ENCODE data around the gene PTPRF.

Gene PTPRF

DNA sequence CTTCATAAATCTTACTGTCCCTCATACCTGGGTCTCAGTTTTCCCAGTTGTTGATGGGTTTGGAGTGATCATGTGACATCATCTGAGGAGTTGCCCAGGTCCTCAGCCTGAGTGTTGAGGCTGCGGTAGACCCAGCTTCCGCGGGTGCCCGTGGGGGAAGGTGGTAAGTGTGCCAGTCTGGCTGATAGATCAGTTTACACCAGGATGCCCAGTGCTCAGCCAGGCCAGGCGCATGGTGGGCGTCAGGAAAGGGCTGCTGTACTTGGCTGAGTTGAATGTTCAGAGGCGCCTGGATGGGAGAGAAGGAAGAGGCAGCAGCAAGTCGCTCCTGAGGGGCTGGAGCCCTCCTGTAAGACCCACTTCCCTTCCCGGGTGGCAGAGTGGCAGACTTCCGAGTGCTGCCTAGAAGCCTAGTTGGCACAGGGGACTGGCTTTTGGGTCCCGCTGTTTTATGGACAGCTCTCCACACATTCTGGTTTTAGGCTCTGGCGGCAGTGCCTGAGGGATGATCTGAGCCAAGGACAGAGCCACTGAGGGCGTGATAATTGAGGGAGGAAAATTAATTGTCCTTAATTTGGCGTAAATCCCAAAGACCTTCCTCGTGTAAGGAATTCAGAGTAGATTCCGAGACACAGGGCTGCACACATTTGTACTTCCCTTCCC is 35.8 kb downstream of the PTPRF start:
- no peak overlapping the region for H3K4me3 ChIP-seq (replicated peaks; ENCODE audit: low read depth, low read length)
- no peak for TF ChIP-seq CTCF (IDR thresholded peaks at IDR 0.05; ENCODE audit: low read depth, low read length, missing control alignments)
- no peak for DNase-seq (ENCODE audit: extremely low read depth, low read depth)

GRCh38 chr1:43569175-43569574 is 38.5 kb downstream of the PTPRF start:
- DNase-seq (ENCODE audit: extremely low read depth, low read depth) = no peak
- TF ChIP-seq CTCF (IDR thresholded peaks at IDR 0.05; ENCODE audit: low read depth, low read length, missing control alignments) = no peak
- H3K4me3 ChIP-seq (replicated peaks; ENCODE audit: low read depth, low read length) = no peak overlapping the region

DNA sequence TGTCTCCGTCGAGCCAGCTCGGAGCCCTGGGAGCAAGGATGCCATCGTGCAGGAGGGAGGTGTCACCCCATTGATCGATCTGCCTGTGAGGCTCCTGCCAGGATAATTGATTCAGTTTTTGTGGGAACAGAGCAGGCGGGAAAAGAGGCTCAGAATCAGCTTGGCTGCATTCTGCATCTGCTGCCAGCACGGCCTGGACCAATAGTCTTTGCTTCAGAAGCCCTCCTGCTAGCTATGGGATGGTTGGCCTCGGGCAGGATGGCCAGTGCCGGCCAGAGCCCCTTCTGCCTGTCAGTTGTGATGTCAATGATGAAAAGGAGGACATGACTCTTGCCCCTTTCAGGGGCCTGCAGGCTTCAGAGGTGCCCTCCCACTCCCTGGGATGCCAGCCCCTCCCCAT is 39.6 kb downstream of the PTPRF start:
- DNase-seq (ENCODE audit: extremely low read depth, low read depth) = no peak
- no peak overlapping the region for H3K4me3 ChIP-seq (replicated peaks; ENCODE audit: low read depth, low read length)
- no peak for TF ChIP-seq CTCF (IDR thresholded peaks at IDR 0.05; ENCODE audit: low read depth, low read length, missing control alignments)

DNA sequence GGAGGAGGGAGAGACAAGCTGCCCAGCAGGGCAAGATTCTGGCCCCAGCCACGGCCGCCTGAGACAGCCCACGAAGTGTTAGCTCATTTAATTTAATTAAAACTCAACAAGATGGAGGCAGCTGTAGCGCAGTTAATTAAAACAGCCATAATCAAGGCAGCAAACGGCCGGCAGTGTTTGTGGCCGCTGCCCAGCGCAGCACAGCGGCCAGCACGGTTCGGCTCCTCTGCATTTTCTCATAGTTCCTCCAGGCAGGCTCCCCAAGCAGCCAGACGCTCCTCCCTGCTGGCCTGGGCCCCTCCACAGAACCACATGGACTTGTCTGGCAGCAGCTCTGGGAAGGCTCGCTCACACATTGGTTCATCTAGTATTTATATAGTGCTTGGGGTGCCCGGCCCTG is 40.0 kb downstream of the PTPRF start:
- no peak for DNase-seq (ENCODE audit: extremely low read depth, low read depth)
- H3K4me3 ChIP-seq (replicated peaks; ENCODE audit: low read depth, low read length) = no peak overlapping the region
- no peak for TF ChIP-seq CTCF (IDR thresholded peaks at IDR 0.05; ENCODE audit: low read depth, low read length, missing control alignments)

DNA sequence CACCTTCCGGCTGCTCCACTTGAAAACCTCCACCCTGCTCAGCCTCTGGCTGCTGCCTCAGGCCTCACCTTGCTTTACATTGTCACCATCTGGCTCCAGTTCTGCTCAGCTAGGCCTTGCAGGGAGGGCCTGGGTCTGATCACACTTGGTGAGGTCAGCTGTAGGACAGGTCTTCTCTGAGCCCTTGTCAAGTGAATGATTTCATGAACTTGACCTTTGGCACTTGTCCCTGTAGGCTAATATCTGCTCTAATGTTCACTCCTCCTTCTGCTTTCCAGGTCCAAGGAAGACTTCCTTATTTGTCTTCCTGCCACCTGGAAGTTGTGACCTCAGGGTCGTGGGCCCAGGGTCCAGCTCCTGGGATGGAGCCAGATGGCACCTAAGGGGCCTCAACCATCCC is 41.4 kb downstream of the PTPRF start:
- DNase-seq (ENCODE audit: extremely low read depth, low read depth) = no peak
- no peak for TF ChIP-seq CTCF (IDR thresholded peaks at IDR 0.05; ENCODE audit: low read depth, low read length, missing control alignments)
- no peak overlapping the region for H3K4me3 ChIP-seq (replicated peaks; ENCODE audit: low read depth, low read length)

- H3K4me3 ChIP-seq (replicated peaks; ENCODE audit: low read depth, low read length) = no peak overlapping the region
- no peak for TF ChIP-seq CTCF (IDR thresholded peaks at IDR 0.05; ENCODE audit: low read depth, low read length, missing control alignments)
- DNase-seq (ENCODE audit: extremely low read depth, low read depth) = no peak
Observed at GRCh38 chr1:43572538-43572937, 41.9 kb downstream of the PTPRF start.

All from HFF-Myc (cell line).